Activated CD8-positive, alpha-beta memory T cell treated with anti-CD3 and anti-CD28 coated beads for 24 hours (primary cell): ENCODE results near the gene LHPP.

Experiments used
- DNase-seq: peaks from one replicate; pipeline ENCODE4 v3.0.0-alpha.2; 2020

The LHPP gene

GRCh38 chr10:124630551-124630950 lies 168.9 kb downstream of the LHPP start:
- no peak for DNase-seq

GRCh38 chr10:124632064-124632531 lies 170.5 kb downstream of the LHPP start:
- no peak for DNase-seq

- DNase-seq, result no peak
Measured at GRCh38 chr10:124632566-124632965, 170.9 kb downstream of the LHPP start.

- DNase-seq, result no peak
Measured at GRCh38 chr10:124636271-124636995, 174.8 kb downstream of the LHPP start.

GRCh38 chr10:124637091-124637700 lies 175.6 kb downstream of the LHPP start:
- DNase-seq, result no peak

GRCh38 chr10:124637746-124638145 lies 176.1 kb downstream of the LHPP start:
- no peak for DNase-seq

GRCh38 chr10:124639206-124639605 lies 177.6 kb downstream of the LHPP start:
- DNase-seq, result no peak

GRCh38 chr10:124639646-124640045 lies 178.0 kb downstream of the LHPP start:
- no peak for DNase-seq

- DNase-seq, result no peak
Measured at GRCh38 chr10:124640056-124640455, 178.4 kb downstream of the LHPP start.

GRCh38 chr10:124640538-124641231 lies 179.1 kb downstream of the LHPP start:
- DNase-seq, result no peak

GRCh38 chr10:124641282-124642087 lies 179.9 kb downstream of the LHPP start:
- no peak for DNase-seq

- no peak for DNase-seq
Measured at GRCh38 chr10:124642088-124642710, 180.6 kb downstream of the LHPP start.

- no peak for DNase-seq
Measured at GRCh38 chr10:124643330-124644009, 181.8 kb downstream of the LHPP start.

- no peak for DNase-seq
Measured at GRCh38 chr10:124644236-124644635, 182.6 kb downstream of the LHPP start.

GRCh38 chr10:124644771-124645415 lies 183.3 kb downstream of the LHPP start:
- no peak for DNase-seq

GRCh38 chr10:124645467-124646095 lies 184.0 kb downstream of the LHPP start:
- DNase-seq, result no peak

- no peak for DNase-seq
Measured at GRCh38 chr10:124646483-124647352, 185.1 kb downstream of the LHPP start.

GRCh38 chr10:124647421-124648130 lies 186.0 kb downstream of the LHPP start:
- DNase-seq, result no peak

GRCh38 chr10:124648131-124648475 lies 186.5 kb downstream of the LHPP start:
- no peak for DNase-seq
